Endothelial cell of umbilical vein (primary cell): ENCODE results near the gene PSTPIP1. TPM values are rescaled to one million over a fixed set of nuclear protein-coding genes. Genes with fewer than 3 reads are reported as not detected.

Experiments
- BruUV-seq: library from RNA; stranded (reverse); fragments of 400-500 nt; replicated peaks from 2 replicates; lab custom pipeline; 2021; lab: Mats Ljungman, UMichigan
- CTCF ChIA-PET: fragments of 300-600, 350-600 bp; sonication (Branson Sonifier 250); formaldehyde crosslinking; loops from one replicate; lab custom pipeline; 2021; ENCODE audit warnings: antibody characterized with exemption, inconsistent platforms; lab: Charles Lee
- POLR2A ChIA-PET: fragments of 300-600, 350-600 bp; sonication (Branson Sonifier 250); formaldehyde crosslinking; loops from one replicate; lab custom pipeline; 2021; ENCODE audit warnings: antibody characterized with exemption, inconsistent platforms; lab: Charles Lee
- DNase-seq: peaks from one replicate; pipeline ENCODE4 v3.0.0-alpha.2; 2011; ENCODE audit warnings: low read depth, low spot score
- FAIRE-seq: peaks from 2 replicates; lab custom pipeline; 2011; peaks lifted over from hg19 to GRCh38; lab: Jason Lieb, UNC
- H2AFZ ChIP-seq: 2 replicates; pipeline ENCODE4 v1.6.0; 2012; ENCODE audit warnings: low read depth, low read length, control low read depth, inconsistent platforms
- H3K27ac ChIP-seq: 2 replicates; pipeline ENCODE4 v1.5.1; 2011; ENCODE audit warnings: low read depth, mild to moderate bottlenecking, control low read depth, low read length, moderate library complexity; ENCODE audit not compliant: insufficient read depth
- H3K27me3 ChIP-seq, 2 experiments: 2 replicates each; pipeline versions ENCODE4 v1.6.0 to v1.6.1; 2011; ENCODE audit warnings: low read length in 2 of 2, mixed read lengths in 1 of 2; ENCODE audit not compliant: control insufficient read depth in 2 of 2, insufficient read depth in 2 of 2
- H3K36me3 ChIP-seq, 2 experiments: 2 replicates in 1 of 2; 3 replicates in 1 of 2; pipeline ENCODE4 v1.5.1; 2011; ENCODE audit warnings: low read length in 2 of 2, mild to moderate bottlenecking in 1 of 2, moderate library complexity in 1 of 2; ENCODE audit not compliant: control insufficient read depth in 2 of 2, insufficient read depth in 2 of 2; ENCODE audit errors: extremely low read depth in 1 of 2
- H3K4me1 ChIP-seq: 3 replicates; pipeline ENCODE4 v1.5.1; 2011; ENCODE audit warnings: mild to moderate bottlenecking, low read length; ENCODE audit not compliant: control insufficient read depth, insufficient read depth; ENCODE audit errors: extremely low read depth
- H3K4me2 ChIP-seq: 2 replicates; pipeline ENCODE4 v1.6.1; 2011; ENCODE audit warnings: low read length, control low read depth, mixed read lengths; ENCODE audit not compliant: insufficient read depth
- H3K4me3 ChIP-seq, 3 experiments: fragments of 200-600 bp in 1 of 3; sonication (generic), shearing (Covaris generic) in 1 of 3; replicated peaks in 1 of 3; 2 replicates each; pipeline ENCODE4 v1.5.1; 2011 to 2016; ENCODE audit warnings: control low read depth in 3 of 3, low read length in 3 of 3, mild to moderate bottlenecking in 2 of 3, inconsistent platforms in 1 of 3, low read depth in 1 of 3, moderate library complexity in 1 of 3; ENCODE audit not compliant: insufficient read depth in 1 of 3
- H3K79me2 ChIP-seq: 2 replicates; pipeline ENCODE4 v1.6.0; 2012; ENCODE audit warnings: low read length, inconsistent platforms; ENCODE audit not compliant: control insufficient read depth, insufficient read depth
- H3K9ac ChIP-seq: replicated peaks from 2 replicates; pipeline ENCODE3; 2011; ENCODE audit warnings: low read length, control low read depth; ENCODE audit not compliant: insufficient read depth; ENCODE audit errors: extremely low read depth
- H3K9me1 ChIP-seq: replicated peaks from 3 replicates; pipeline ENCODE4 v1.6.0; 2011; ENCODE audit warnings: mild to moderate bottlenecking, low read length; ENCODE audit not compliant: control insufficient read depth, insufficient read depth; ENCODE audit errors: extremely low read depth
- H3K9me3 ChIP-seq: replicated peaks from 2 replicates; pipeline ENCODE4 v1.5.1; 2012; ENCODE audit warnings: low read length, inconsistent platforms; ENCODE audit not compliant: control insufficient read depth, insufficient read depth
- H4K20me1 ChIP-seq: replicated peaks from 2 replicates; pipeline ENCODE3; 2011; ENCODE audit warnings: mild to moderate bottlenecking, low read length; ENCODE audit not compliant: control insufficient read depth, insufficient read depth; ENCODE audit errors: extremely low read depth
- CTCF ChIP-seq, 2 donors: IDR thresholded peaks; 1 replicate in 1 of 2; 2 replicates in 1 of 2; pipeline ENCODE4 v1.5.1; 2011; ENCODE audit warnings: low read length in 2 of 2, mild to moderate bottlenecking in 2 of 2, moderate library complexity in 2 of 2, control low read depth in 1 of 2, inconsistent platforms in 1 of 2, low read depth in 1 of 2; ENCODE audit not compliant: insufficient read depth in 1 of 2; ENCODE audit errors: extremely low read depth in 1 of 2
- EZH2 ChIP-seq: IDR thresholded peaks from 2 replicates; pipeline ENCODE4 v1.6.1; 2012; ENCODE audit warnings: borderline replicate concordance, low read depth, mild to moderate bottlenecking, moderate library complexity, low read length, inconsistent platforms; ENCODE audit not compliant: severe bottlenecking
- FOS ChIP-seq: IDR thresholded peaks from 2 replicates; pipeline ENCODE4 v1.6.1; 2011; ENCODE audit warnings: mild to moderate bottlenecking, low read length, moderate library complexity, borderline replicate concordance; ENCODE audit not compliant: insufficient read depth
- GATA2 ChIP-seq: IDR thresholded peaks from 2 replicates; pipeline ENCODE4 v1.7.0; 2011; ENCODE audit warnings: low read depth, mild to moderate bottlenecking, moderate library complexity, mixed read lengths, low read length; ENCODE audit not compliant: insufficient read length, insufficient read depth
- JUN ChIP-seq: IDR thresholded peaks from 2 replicates; pipeline ENCODE4 v1.6.1; 2011; ENCODE audit warnings: borderline replicate concordance, low read depth; ENCODE audit not compliant: insufficient read length, insufficient read depth
- MAX ChIP-seq: IDR thresholded peaks from 2 replicates; pipeline ENCODE4 v1.6.1; 2011; ENCODE audit not compliant: insufficient read depth, insufficient read length
- MYC ChIP-seq: IDR thresholded peaks from one replicate; pipeline ENCODE4 v1.6.1; 2011; ENCODE audit warnings: mild to moderate bottlenecking, low read depth, low read length
- POLR2A ChIP-seq: IDR thresholded peaks from 2 replicates; pipeline ENCODE4 v1.6.1; 2012; ENCODE audit warnings: low read depth, mild to moderate bottlenecking, control low read depth, low read length
- POLR2AphosphoS5 ChIP-seq: IDR thresholded peaks from 2 replicates; pipeline ENCODE4 v1.6.1; 2012; ENCODE audit warnings: low read depth, mild to moderate bottlenecking, control low read depth, low read length, moderate library complexity; ENCODE audit not compliant: insufficient read depth
- dilution Hi-C: fragments of 300-500 bp; cut with MboI; formaldehyde crosslinking; loops from one replicate; pipeline ENCODE4 v1.15.0; 2019; ENCODE audit warnings: low sequenced_read_pairs; ENCODE audit not compliant: extremely low pct_ligation_motif_present
- intact Hi-C: fragments of 100-400 bp; cut with micrococcal nuclease; formaldehyde crosslinking; loops from one replicate; pipeline ENCODE4 v1.10.0; 2022
- polyA plus RNA-seq, 4 experiments: library from polyadenylated mRNA; depleted of rRNA in 3 of 4; stranded (reverse) in 3 of 4; unstranded in 1 of 4; fragments of >200 nt; gene quantifications; 2 replicates each; pipeline versions ENCODE4 v1.2.1 to v1.2.3, GENCODE V29; 2011 to 2012; ENCODE audit warnings: missing spikeins in 1 of 4
- total RNA-seq: library from RNA; stranded (reverse); gene quantifications from 2 replicates; pipeline ENCODE4 v1.2.3, GENCODE V29; 2021

PSTPIP1 gene
- total and polyA plus RNA-seq, 2 donors (not counting 3 experiments of a cell fraction or from before 2014, with no cell fraction given), result not detected

GRCh38 chr15:77002954-77003912 is 8.3 kb downstream of the PSTPIP1 start:
- H4K20me1 ChIP-seq, result no peaks in the 10 kb centered on the region
- no peaks in the 10 kb centered on the region for H3K79me2 ChIP-seq
- dilution Hi-C loops, result no loop called here
- TF ChIP-seq MAX, result no peak
- TF ChIP-seq GATA2, result no peak
- TF ChIP-seq JUN, result no peak
- TF ChIP-seq POLR2AphosphoS5, result no peak
- TF ChIP-seq FOS, result no peak
- no peak for TF ChIP-seq EZH2
- no peak for TF ChIP-seq POLR2A
- TF ChIP-seq MYC, result no peak
- no peak for TF ChIP-seq CTCF (IDR thresholded peaks at IDR 0.05; ENCODE audit: extremely low read depth in 1 of 2, insufficient read depth in 1 of 2, low read depth in 1 of 2, low read length in 2 of 2)
- no peak for DNase-seq
- H3K27me3 ChIP-seq, result peaks cover 1 to 2% of the 10 kb centered on the region in 2 experiments
- H3K4me1 ChIP-seq, result no peaks in the 10 kb centered on the region
- H3K4me2 ChIP-seq, result no peak overlapping the region
- CTCF ChIA-PET, result no interaction called here
- H3K4me3 ChIP-seq, result no peak overlapping the region
- H2AFZ ChIP-seq, result no peak overlapping the region
- H3K9me3 ChIP-seq, result no peaks in the 10 kb centered on the region
- intact Hi-C loops, result no loop called here
- H3K27ac ChIP-seq, result no peak overlapping the region
- H3K9ac ChIP-seq, result no peak overlapping the region
- POLR2A ChIA-PET, result interaction anchor here (0.5 kb wide), 1 partner anchor 17 kb away, joined by 3 read pairs; no protein-coding TSS in a partner anchor
- no peaks in the 10 kb centered on the region for H3K9me1 ChIP-seq
- H3K36me3 ChIP-seq, result no peaks in the 10 kb centered on the region
- no peak for FAIRE-seq
- BruUV-seq, result no TSS peak
